Neural cell (in vitro differentiated cells): ENCODE results near the gene AGBL4.

Experiments used
- CTCF ChIP-seq: fragments of 450-650 bp; IDR thresholded peaks from 2 replicates; pipeline ENCODE4 v1.5.1; 2014; ENCODE audit warnings: antibody characterized with exemption, mild to moderate bottlenecking, moderate library complexity; ENCODE audit not compliant: poor library complexity, severe bottlenecking
- EZH2 ChIP-seq: fragments of 200-600, 300-800 bp; shearing (Covaris generic), sonication (generic); IDR thresholded peaks from 2 replicates; pipeline ENCODE4 v1.6.1; 2014; ENCODE audit warnings: antibody characterized with exemption, low read length, borderline replicate concordance, mild to moderate bottlenecking; ENCODE audit not compliant: insufficient read depth, poor library complexity, severe bottlenecking

DNA sequence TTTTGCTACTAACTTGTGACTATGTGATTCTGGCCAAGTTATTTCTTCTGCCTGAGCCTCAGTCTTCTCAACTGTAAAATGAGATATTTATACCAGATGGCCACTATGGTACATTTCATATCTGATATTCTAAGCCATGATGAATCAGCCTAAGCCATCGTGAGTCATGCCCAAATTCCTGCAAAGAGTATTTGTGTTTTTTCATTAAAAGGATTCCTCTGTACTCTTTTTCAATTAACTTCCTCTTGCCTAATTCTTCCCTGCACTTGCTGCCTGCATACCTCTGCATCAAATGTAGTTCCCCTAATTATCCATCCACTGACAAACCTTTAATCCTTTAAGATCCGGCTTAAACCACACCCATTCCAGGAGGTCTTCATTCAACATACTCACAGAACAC lies 672.0 kb downstream of the AGBL4 start:
- TF ChIP-seq EZH2 (no peak), CTCF (no peak)
